GM21360 (cell line): ENCODE measurements around the gene ANKRD12.
A peak's percentile ranks its signal among the peaks of the same experiment; 100 is the strongest.
"Not testable (repeated sequence)": the region's sequence is repeated elsewhere in the genome, so short reads cannot be mapped to it uniquely, and the experiment has no call there.

ENCODE experiments used
- ATAC-seq: cut with Tn5 transposase; IDR thresholded peaks from one replicate; pipeline ENCODE4 v1.9.1; 2021; ENCODE audit warnings: mild to moderate bottlenecking, moderate library complexity; ENCODE audit not compliant: unreplicated experiment

ANKRD12 gene

GRCh38 chr18:9136315-9137155 is at the start of gene ANKRD12:
ANKRD12 (plus strand) TSS chr18:9136781; CDS start chr18:9182433, 45,652 bp downstream.
- ATAC-seq, result peak; percentile 66

GRCh38 chr18:9087144-9087543 is 49.4 kb upstream of the ANKRD12 start:
- ATAC-seq, result no peak

- no peak for ATAC-seq
Observed at GRCh38 chr18:9088252-9088651, 48.3 kb upstream of the ANKRD12 start.

- not testable (repeated sequence) for ATAC-seq
Observed at GRCh38 chr18:9088727-9089126, 47.9 kb upstream of the ANKRD12 start.

GRCh38 chr18:9090578-9090977 is 46.0 kb upstream of the ANKRD12 start:
- ATAC-seq, result no peak

GRCh38 chr18:9091066-9091476 is 45.5 kb upstream of the ANKRD12 start:
- ATAC-seq, result no peak

GRCh38 chr18:9092665-9093064 is 43.9 kb upstream of the ANKRD12 start:
- ATAC-seq, result no peak

- not testable (repeated sequence) for ATAC-seq
Observed at GRCh38 chr18:9093109-9093508, 43.5 kb upstream of the ANKRD12 start.

GRCh38 chr18:9094307-9095226 is 42.0 kb upstream of the ANKRD12 start:
- ATAC-seq, result no peak

- ATAC-seq, result peak; percentile 78
Observed at GRCh38 chr18:9095297-9096006, 41.1 kb upstream of the ANKRD12 start.

GRCh38 chr18:9096007-9096371 is 40.6 kb upstream of the ANKRD12 start:
- ATAC-seq, result no peak

GRCh38 chr18:9096685-9097084 is 39.9 kb upstream of the ANKRD12 start:
- no peak for ATAC-seq

- ATAC-seq, result no peak
Observed at GRCh38 chr18:9097349-9097748, 39.2 kb upstream of the ANKRD12 start.

GRCh38 chr18:9100796-9101195 is 35.8 kb upstream of the ANKRD12 start:
- no peak for ATAC-seq

GRCh38 chr18:9101730-9102507 is 34.7 kb upstream of the ANKRD12 start:
- no peak for ATAC-seq

- ATAC-seq, result peak; percentile 92
Observed at GRCh38 chr18:9102508-9103375, 33.8 kb upstream of the ANKRD12 start, which contains the start of gene NDUFV2. NDUFV2 (plus strand) TSS chr18:9102699; CDS start chr18:9102744, 45 bp downstream.

GRCh38 chr18:9103376-9103873 is 33.2 kb upstream of the ANKRD12 start:
- ATAC-seq, result no peak

GRCh38 chr18:9104244-9104901 is 32.2 kb upstream of the ANKRD12 start:
- no peak for ATAC-seq

- ATAC-seq, result no peak
Observed at GRCh38 chr18:9105420-9105819, 31.2 kb upstream of the ANKRD12 start.
